ENCODE data around the gene GRAMD2A.

The GRAMD2A gene

GRCh38 chr15:72216079-72216478 is 18.5 kb upstream of the GRAMD2A start:
- no peak for DNase-seq

- DNase-seq: no peak
Observed at GRCh38 chr15:72207558-72208085, 10.0 kb upstream of the GRAMD2A start.

- no peak for DNase-seq
Observed at GRCh38 chr15:72206677-72207000, 9.1 kb upstream of the GRAMD2A start.

- no peak for DNase-seq
Observed at GRCh38 chr15:72205896-72206676, 8.5 kb upstream of the GRAMD2A start.

GRCh38 chr15:72205273-72205672 is 7.7 kb upstream of the GRAMD2A start:
- no peak for DNase-seq

GRCh38 chr15:72203507-72203837 is 5.9 kb upstream of the GRAMD2A start:
- no peak for DNase-seq

GRCh38 chr15:72202801-72203506 is 5.4 kb upstream of the GRAMD2A start:
- DNase-seq: no peak

GRCh38 chr15:72202302-72202701 is 4.7 kb upstream of the GRAMD2A start:
- no peak for DNase-seq

- DNase-seq: no peak
Observed at GRCh38 chr15:72201391-72201921, 3.9 kb upstream of the GRAMD2A start.

- no peak for DNase-seq
Observed at GRCh38 chr15:72200395-72201237, 3.0 kb upstream of the GRAMD2A start.

- DNase-seq: peak; percentile 37
Observed at GRCh38 chr15:72199721-72200212, 2.2 kb upstream of the GRAMD2A start.

- no peak for DNase-seq
Observed at GRCh38 chr15:72199205-72199515, 1.6 kb upstream of the GRAMD2A start.

- no peak for DNase-seq
Observed at GRCh38 chr15:72198356-72199204, 993 bp upstream of the GRAMD2A start.

GRCh38 chr15:72197041-72197459 is 537 bp downstream of the GRAMD2A start:
- no peak for DNase-seq

GRCh38 chr15:72196409-72197040 is 1.1 kb downstream of the GRAMD2A start:
- DNase-seq: no peak

- DNase-seq: no peak
Observed at GRCh38 chr15:72195101-72195511, 2.5 kb downstream of the GRAMD2A start.

GRCh38 chr15:72193836-72194396 is 3.7 kb downstream of the GRAMD2A start:
- no peak for DNase-seq

- DNase-seq: no peak
Observed at GRCh38 chr15:72192416-72192815, 5.2 kb downstream of the GRAMD2A start.

- DNase-seq: no peak
Observed at GRCh38 chr15:72189250-72189902, 8.2 kb downstream of the GRAMD2A start.

- DNase-seq: no peak
Observed at GRCh38 chr15:72184165-72184811, 13.3 kb downstream of the GRAMD2A start.

Data from NCI-H2227 treated with DMSO at 0.1 percent for 48 hours (cell line).